ENCODE results near the gene COA1. TPM values are rescaled to one million over a fixed set of nuclear protein-coding genes. Genes with fewer than 3 reads are reported as not detected.

The COA1 gene
- total RNA-seq, 1 experiment from 2014 or later, result 109 TPM

DNA sequence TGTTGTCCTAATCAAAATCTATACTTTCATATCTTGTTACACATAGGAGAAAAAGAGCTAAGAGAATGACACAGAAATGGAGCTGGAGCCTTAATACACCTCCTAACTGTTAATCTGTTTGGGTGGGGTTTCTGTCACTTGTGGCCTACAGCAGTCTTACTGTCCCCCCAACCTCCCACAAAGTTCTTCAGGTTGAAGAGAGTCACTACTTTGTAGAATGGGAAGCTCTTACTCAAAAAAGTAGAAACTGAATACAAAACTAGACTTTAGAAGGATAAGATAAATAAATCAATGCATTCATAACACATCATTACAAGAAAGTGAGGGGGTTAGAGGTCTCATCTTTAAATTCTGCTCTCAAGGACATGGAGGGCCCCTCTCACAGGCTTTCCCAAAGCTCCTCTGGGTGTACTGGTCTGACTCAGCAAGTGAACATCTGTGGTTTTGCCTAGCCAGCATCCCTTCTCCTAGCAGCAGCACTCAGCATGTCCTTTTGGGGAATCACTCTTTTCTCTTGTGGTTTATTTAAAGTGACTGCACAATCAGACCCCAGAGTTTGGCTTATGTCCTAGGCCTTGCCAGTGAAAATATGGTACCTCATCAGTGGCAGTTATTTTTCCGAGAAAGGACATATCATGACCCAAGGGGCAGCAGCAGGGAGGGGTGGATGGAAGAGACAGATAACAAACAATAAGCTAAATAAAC, 27.2 kb upstream of the COA1 start:
- CTCF ChIA-PET, result no interaction called here
- Mint-ChIP-seq H3K9me3 (ENCODE audit: low read depth, unreplicated experiment) (no peaks in the 10 kb centered on the region), H3K27ac (ENCODE audit: unreplicated experiment) (no peak overlapping the region), H3K36me3 (ENCODE audit: insufficient read depth, unreplicated experiment) (peaks cover 20% of the 10 kb centered on the region), H3K27me3 (ENCODE audit: unreplicated experiment) (peaks cover 19% of the 10 kb centered on the region), H3K4me3 (ENCODE audit: low read depth, unreplicated experiment) (peak overlapping the region; percentile 63), H3K4me1 (ENCODE audit: low read depth, unreplicated experiment) (peaks cover 25% of the 10 kb centered on the region)
- TF ChIP-seq, protein P1, sequence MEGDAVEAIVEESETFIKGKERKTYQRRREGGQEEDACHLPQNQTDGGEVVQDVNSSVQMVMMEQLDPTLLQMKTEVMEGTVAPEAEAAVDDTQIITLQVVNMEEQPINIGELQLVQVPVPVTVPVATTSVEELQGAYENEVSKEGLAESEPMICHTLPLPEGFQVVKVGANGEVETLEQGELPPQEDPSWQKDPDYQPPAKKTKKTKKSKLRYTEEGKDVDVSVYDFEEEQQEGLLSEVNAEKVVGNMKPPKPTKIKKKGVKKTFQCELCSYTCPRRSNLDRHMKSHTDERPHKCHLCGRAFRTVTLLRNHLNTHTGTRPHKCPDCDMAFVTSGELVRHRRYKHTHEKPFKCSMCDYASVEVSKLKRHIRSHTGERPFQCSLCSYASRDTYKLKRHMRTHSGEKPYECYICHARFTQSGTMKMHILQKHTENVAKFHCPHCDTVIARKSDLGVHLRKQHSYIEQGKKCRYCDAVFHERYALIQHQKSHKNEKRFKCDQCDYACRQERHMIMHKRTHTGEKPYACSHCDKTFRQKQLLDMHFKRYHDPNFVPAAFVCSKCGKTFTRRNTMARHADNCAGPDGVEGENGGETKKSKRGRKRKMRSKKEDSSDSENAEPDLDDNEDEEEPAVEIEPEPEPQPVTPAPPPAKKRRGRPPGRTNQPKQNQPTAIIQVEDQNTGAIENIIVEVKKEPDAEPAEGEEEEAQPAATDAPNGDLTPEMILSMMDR (IDR thresholded peaks at IDR 0.05; ENCODE audit: unreplicated experiment), result no peak
- DNase-seq, result no peak
- BruUV-seq (replicated peaks), result no TSS peak
- intact Hi-C loops (cut with micrococcal nuclease; ENCODE audit: unreplicated experiment), result no loop called here

DNA sequence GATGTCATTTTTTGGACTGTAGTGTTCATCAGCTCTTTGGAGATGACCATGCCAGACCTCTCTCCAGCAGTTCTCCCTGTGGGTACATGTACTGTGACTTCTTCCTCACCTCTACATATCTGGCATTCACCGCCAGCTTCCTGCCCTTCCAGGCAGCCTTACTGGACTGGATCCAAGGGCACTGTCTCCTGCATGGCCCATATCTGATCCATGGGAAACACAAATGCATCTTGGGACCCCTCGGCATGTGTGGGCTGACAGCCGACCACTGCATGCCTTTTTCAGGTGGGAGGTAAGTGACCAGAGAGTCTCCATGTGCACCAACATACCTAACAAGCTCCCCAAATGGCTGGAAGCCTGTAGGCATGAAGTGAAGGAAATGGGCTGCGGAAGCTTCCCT, 25.3 kb upstream of the COA1 start:
- no peaks in the 10 kb centered on the region for H3K9me3 Mint-ChIP-seq (ENCODE audit: low read depth, unreplicated experiment)
- no peak overlapping the region for H3K4me3 Mint-ChIP-seq (ENCODE audit: low read depth, unreplicated experiment)
- peaks cover 11% of the 10 kb centered on the region for H3K4me1 Mint-ChIP-seq (ENCODE audit: low read depth, unreplicated experiment)
- H3K27me3 Mint-ChIP-seq (ENCODE audit: unreplicated experiment), result peaks cover 19% of the 10 kb centered on the region
- no TSS peak for BruUV-seq (replicated peaks)
- CTCF ChIA-PET, result interaction anchor here (0.5 to 1.3 kb wide), 4 partner anchors 8 to 842 kb away, joined by 3 to 6 read pairs (median 4); no protein-coding TSS in a partner anchor
- intact Hi-C loops (cut with micrococcal nuclease; ENCODE audit: unreplicated experiment), result no loop called here
- H3K36me3 Mint-ChIP-seq (ENCODE audit: insufficient read depth, unreplicated experiment), result peaks cover 20% of the 10 kb centered on the region
- no peak overlapping the region for H3K27ac Mint-ChIP-seq (ENCODE audit: unreplicated experiment)
- TF ChIP-seq, protein P1 (IDR thresholded peaks at IDR 0.05; ENCODE audit: unreplicated experiment), result no peak
- DNase-seq, result no peak

GRCh38 chr7:43753843-43754242, 24.5 kb upstream of the COA1 start:
- H3K4me3 Mint-ChIP-seq (ENCODE audit: low read depth, unreplicated experiment), result no peak overlapping the region
- no TSS peak for BruUV-seq (replicated peaks)
- DNase-seq, result no peak
- H3K4me1 Mint-ChIP-seq (ENCODE audit: low read depth, unreplicated experiment), result peaks cover 11% of the 10 kb centered on the region
- peaks cover 19% of the 10 kb centered on the region for H3K27me3 Mint-ChIP-seq (ENCODE audit: unreplicated experiment)
- peaks cover 15% of the 10 kb centered on the region for H3K36me3 Mint-ChIP-seq (ENCODE audit: insufficient read depth, unreplicated experiment)
- H3K27ac Mint-ChIP-seq (ENCODE audit: unreplicated experiment), result no peak overlapping the region
- intact Hi-C loops (cut with micrococcal nuclease; ENCODE audit: unreplicated experiment), result no loop called here
- CTCF ChIA-PET, result interaction anchor here (0.5 to 0.7 kb wide), 4 partner anchors 38 to 1190 kb away, joined by 3 read pairs; no protein-coding TSS in a partner anchor
- TF ChIP-seq, protein P1 (IDR thresholded peaks at IDR 0.05; ENCODE audit: unreplicated experiment), result peak; percentile 11
- H3K9me3 Mint-ChIP-seq (ENCODE audit: low read depth, unreplicated experiment), result no peaks in the 10 kb centered on the region

GRCh38 chr7:43753271-43753810, 24.0 kb upstream of the COA1 start:
- TF ChIP-seq, protein P1 (IDR thresholded peaks at IDR 0.05; ENCODE audit: unreplicated experiment), result no peak
- intact Hi-C loops (cut with micrococcal nuclease; ENCODE audit: unreplicated experiment), result no loop called here
- H3K27ac Mint-ChIP-seq (ENCODE audit: unreplicated experiment), result no peak overlapping the region
- H3K4me3 Mint-ChIP-seq (ENCODE audit: low read depth, unreplicated experiment), result no peak overlapping the region
- H3K9me3 Mint-ChIP-seq (ENCODE audit: low read depth, unreplicated experiment), result no peaks in the 10 kb centered on the region
- peaks cover 19% of the 10 kb centered on the region for H3K27me3 Mint-ChIP-seq (ENCODE audit: unreplicated experiment)
- H3K36me3 Mint-ChIP-seq (ENCODE audit: insufficient read depth, unreplicated experiment), result peaks cover 10% of the 10 kb centered on the region
- peaks cover 11% of the 10 kb centered on the region for H3K4me1 Mint-ChIP-seq (ENCODE audit: low read depth, unreplicated experiment)
- no TSS peak for BruUV-seq (replicated peaks)
- DNase-seq, result no peak
- CTCF ChIA-PET, result interaction anchor here (0.7 kb wide), 2 partner anchors 38 to 1189 kb away, joined by 3 read pairs; no protein-coding TSS in a partner anchor
